GM19240 (cell line): ENCODE data around the gene PFDN6.

Experiments
- DNase-seq: peaks from one replicate; pipeline ENCODE4 v3.0.0; 2011; ENCODE audit warnings: low spot score; ENCODE audit not compliant: insufficient read length

PFDN6 gene

DNA sequence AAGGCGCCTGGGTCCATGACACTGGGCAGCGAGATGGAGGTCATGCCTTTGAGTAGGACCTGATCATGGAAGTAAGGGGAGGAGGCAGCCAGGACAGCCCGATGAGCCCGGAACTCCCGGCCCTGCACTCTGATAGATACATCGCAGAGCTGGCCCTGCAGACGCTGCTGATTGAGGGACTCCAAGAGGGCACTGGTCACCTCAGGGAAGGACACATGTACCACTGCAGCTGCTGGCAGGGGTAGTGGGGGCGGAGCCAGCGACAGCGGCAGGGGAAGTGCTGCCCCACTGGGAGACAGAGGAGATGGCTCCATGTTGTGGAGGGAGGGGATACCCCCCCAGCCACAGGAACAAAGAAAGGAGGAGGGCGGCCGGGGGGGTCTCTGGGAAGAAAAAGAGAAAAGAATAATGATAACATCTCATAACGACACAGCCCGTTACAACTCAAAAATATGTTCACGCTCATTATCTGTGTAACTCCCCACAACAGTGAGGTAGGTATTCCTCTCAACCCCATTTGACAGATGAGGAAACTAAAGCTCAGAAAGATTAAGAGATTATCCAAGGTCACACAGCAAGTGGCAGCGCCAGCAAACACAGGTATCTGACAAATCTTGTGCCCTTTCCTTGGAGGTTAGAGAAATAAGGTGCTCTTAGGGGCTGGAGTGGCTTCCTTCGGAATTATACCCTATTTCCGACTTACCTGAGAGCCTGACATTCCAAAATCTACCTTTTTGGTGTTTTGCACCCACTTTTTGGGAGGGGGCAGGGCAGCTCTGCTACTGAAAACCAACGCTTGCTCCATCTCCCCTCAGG lies 27.4 kb downstream of the PFDN6 start:
- DNase-seq: no peak

DNA sequence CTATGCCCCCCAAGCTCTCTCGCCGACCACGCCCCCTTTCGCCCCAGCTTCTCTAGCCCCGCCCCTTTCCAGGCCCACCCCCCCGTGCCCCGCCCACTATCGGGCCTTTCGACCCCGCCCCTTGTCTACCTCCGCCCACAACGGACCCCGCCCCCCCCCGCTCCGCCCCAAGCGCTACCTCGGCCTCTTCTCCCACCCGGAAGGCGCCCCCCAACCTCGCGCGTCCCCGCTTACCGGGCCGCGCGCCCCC lies 27.9 kb downstream of the PFDN6 start:
- DNase-seq: no peak

DNA sequence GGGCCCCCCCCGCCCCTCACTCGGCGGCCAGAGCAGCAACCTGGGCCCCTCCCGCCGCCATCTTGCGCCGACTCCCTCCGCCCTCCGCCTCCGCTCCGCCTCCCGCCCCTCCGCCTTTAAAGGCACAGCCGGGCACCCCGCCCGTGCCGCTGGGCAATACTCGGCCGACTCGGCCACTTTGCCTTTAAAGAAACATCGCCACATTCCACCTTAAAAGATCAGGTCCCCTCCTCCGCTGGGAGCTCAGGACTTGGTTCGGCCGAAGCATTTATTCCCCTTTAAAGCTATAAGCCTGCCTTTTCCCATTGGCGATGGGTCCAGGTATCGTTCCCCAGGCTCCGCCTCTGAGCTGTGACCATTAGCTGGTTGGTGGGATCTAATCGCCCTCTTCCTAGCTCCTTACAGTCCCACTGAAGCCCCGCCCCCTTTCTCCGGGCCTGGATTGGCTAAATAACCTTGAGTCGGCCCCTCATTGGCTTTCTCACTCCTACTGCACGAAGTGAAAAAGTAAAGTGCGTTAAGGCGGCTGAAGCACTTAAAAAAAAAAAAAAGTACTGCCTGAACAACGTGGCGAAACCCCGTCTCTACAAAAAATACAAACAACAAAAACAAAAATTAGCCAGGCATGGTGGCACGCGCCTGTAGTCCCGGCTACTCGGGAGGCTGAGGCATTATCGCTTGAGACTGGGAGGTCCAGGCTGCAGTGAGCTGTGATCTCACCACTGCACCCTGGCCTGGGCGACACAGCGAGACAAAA lies 28.4 kb downstream of the PFDN6 start, which contains the start of gene ZBTB22:
ZBTB22 (minus strand) TSS at position 76 of the 757 bp plus-strand sequence. CDS start 828 bp downstream, outside the sequence.
- no peak for DNase-seq

DNA sequence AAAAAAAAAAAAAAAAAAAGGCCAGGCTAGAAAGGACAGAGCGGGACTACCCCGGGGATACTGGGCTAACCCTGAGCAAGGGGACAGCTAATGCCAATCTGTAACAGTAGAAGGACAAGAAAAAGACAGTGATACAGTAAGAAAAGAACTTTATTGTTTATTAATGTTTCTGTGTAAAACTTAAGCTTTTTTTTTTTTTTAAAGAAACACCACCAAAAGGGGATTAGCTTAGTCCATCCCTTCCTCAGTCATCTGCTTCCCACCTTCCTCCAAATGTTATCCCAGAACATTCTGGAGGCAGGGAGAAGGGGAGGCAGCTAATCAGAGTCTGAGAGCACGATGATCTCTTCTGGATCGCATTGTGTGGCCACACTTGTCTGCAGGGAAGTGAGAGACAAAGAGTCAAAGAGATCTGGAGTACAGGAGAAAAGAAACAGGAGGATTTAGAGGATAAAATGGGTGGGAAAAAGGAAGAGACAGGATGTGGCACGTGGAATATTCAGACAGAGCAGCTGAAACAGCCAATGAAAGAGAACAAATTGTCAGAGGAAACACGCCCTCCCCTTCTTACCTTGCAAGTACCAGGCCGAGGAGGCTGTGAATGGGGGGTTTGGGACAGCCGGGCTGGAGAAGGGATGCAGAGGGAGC lies 29.1 kb downstream of the PFDN6 start:
- DNase-seq: no peak

DNA sequence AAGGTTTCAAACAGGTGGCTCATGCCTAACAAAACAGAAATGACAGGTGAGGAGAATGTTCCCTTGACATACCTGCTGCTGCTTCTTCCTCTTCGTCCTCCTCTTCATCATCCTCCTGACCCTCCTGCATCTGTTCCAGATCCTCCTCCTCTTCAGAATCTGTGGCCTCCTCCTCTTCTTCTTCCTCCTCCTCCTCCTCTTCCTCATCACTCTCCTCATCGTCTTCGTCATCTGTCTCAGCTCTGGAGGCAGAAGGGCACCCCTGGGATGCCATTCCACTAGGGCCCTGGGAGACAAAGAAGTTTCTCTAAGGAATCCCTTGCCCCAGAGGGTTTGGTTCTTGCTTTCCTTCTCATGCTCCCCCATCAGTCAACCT lies 30.5 kb downstream of the PFDN6 start:
- no peak for DNase-seq

DNA sequence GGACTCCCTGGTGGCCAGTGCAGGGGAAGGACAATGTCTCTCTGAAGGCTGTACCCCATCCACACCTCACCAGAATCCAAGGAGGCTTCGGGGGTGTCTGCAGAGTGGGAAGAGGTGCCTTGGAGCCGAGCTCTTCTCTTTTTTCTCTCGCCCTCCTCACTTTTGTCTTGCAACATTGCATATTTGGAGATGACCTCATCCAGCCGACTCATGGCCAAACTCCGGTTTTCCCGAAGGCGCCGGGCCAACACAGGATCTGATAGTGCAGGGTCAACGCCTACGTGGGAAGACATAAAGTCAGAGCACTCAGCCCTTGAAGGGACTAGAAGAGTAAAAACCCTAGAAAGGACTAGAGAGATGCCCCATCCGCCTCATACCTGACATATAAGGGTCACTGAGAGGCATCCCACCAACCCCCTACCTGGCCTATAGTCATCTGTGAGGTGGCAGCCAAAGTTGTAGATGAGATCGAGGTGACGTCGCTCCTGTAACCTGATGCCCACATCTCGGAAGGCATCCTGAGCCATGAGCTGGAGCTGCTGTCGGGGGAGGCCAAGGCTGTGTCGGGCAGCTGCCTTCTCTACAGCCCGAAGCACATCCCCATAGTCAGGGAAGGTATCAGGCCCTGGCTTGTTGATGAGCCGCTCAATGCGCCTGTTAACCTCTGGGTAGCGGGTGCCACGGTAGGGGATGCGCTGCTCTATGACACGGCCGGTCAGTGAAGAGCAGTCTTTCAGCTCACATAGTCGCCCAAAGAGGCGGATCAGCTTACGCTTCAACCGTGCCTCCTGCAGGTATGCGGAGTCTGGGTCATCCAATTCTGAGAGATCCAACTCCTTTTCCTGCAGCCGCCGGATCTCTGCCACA lies 31.1 kb downstream of the PFDN6 start:
- no peak for DNase-seq

DNA sequence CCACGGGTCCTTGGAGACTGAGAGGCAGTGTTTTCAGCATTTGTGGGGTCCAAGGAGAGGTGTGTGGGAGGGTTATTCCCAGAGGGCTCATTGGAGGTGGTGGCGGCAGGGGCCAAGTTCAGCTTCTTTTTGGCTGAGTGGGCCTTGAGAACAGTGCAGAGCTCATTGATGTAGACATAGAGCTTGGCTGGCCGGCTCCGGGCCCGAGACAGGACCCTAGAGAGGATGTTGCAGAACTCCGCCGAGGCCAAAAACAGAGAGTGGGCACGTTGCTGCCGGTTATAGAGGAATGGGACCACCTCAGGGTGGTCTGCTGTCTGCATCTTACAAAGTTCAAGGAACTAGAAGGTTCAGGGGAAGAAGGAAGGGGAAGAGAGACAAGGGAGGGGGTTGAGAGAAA lies 31.8 kb downstream of the PFDN6 start:
- DNase-seq: no peak

DNA sequence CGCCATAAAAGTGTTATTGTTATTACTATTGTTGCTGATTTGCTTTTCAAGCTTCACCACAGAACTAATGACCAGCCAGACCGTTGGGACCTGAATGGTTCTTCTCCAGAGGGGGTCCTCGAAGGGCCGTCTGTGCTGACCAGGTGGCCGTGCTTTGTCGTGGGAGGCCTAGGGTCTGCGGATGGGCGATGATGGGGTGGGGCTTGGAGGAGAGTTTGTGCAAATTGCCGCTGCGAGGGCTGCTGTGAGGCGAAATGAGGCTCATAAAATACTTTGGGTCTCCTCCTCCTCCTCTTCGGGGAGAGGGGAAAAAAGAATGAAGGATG lies 34.2 kb downstream of the PFDN6 start:
- DNase-seq: no peak

DNA sequence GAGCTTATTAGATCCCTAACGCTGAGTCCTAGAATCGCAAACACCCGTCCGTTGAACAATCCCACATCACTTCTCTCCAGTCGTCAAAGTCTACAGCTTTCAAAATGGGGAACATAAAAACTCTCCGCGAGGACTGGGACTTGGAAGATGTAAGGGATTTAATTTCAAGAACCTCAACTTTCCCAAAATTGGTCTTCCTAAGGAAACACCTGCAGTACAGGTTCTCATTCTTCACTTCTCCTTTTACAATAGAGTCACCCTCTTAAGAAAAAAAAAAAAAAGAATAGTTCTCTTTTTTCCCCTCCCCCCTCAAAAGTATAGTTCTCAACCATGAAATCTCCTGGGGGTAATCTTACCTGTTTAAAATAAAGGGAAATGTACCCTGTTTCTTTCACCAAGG lies 34.7 kb downstream of the PFDN6 start:
- DNase-seq: no peak

DNA sequence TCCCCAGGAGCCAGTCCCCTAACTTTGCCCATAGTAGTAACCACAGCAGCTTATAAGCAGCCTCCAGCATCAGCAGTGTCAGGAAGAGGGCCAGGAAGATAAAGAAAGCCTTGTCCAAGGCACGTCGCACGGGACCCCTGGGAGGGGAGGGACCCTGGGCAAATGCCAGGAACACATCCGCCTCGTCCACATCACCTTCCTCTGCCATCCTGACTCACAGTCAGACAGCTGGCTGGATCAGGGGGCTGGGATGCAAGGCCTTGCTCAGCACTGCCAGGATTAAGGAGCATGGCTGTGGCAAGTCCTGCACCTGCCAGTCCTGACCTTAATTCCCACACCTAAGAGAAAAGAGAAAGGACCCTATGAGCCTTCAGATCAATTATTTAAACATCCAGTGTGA lies 39.7 kb downstream of the PFDN6 start:
- DNase-seq: no peak

DNA sequence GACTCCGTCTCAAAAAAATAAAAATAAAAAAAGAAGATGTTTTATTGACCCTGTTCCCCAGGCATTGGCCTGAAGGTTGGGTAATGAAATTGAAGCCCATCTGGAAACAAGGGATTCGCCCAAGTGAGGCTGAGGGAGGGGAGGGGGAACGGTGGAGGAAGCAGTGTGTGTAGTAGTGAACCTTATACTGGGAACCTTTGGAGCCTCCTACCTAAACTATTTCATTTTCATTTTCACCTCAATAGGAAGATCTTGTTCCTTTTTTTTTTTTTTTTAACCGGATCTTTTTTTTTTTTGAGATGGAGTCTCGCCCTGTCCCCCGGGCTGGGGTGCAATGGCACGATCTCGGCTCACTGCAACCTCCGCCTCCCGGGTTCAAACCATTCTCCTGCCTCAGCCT lies 41.3 kb downstream of the PFDN6 start:
- DNase-seq: no peak

DNA sequence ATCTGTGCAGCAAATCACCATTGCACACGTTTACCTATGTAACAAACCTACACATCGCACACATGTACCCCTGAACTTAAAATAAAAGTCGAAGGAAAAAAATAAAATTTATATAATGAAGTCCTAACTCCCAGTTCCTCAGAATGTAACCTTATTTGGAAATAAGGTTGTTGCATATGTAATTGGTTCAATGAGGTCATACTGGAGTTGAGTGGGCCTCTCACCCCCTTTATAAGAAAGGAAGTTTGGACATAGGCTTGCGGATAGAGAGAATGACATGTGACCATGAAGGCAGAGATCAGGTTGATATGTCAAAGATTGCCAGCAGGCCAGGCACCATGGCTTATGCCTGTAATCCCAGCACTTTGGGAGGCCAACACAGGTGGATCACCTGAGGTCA lies 44.3 kb downstream of the PFDN6 start:
- no peak for DNase-seq

DNA sequence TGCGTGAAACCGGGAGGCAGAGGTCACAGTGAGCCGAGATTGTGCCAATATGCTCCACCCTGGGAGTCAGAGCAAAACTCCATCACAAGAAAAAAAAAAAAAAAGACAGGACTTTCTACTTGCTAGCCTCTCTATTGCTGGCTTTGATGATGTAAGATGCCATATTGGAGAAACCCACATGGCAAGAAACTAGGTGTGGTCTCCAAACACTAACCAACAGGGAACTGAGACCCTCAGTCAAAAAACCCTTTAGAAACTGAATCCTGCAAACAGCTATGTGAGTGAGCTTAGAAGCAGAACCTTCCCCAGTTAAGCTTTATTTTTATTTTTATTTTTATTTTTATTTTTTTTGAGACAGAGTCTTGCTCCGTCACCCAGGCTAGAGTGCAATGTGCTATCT lies 46.5 kb downstream of the PFDN6 start:
- DNase-seq: no peak

DNA sequence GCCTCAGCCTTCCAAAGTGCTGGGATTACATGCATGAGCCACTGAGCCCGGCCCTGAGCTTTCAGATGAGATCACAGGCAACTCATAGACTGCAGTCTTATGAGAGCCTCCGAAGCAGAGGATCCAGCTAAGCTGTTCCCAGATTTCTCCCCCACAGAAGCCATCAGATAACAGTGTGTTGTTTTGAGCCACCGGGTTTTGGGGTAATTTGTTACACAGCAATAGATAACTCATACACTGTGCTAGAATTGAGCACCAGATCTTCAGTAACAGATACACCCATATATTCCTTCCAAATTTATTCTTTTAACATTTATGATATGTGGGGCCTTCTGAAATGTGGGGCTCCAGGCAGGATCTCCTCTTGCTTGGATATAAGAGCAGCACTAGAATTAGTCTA lies 47.1 kb downstream of the PFDN6 start:
- no peak for DNase-seq

DNA sequence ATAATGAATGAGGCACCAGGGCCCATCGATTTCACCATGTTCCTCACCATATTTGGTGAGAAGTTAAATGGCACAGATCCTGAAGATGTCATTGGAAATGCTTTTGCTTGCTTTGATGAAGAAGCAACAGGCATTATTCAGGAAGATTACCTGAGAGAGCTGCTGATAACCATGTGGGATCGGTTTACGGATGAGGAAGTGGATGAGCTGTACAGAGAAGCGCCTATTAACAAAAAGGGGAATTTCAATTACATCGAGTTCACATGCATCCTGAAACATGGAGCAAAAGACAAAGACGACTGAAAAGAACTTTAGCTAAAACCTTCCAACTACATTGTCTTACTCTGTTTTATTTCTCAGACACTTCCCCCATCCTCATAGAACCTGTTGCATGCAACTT lies 49.8 kb downstream of the PFDN6 start:
- DNase-seq: no peak
